ENCODE measurements around the gene KCNB1.

Gene KCNB1

DNA sequence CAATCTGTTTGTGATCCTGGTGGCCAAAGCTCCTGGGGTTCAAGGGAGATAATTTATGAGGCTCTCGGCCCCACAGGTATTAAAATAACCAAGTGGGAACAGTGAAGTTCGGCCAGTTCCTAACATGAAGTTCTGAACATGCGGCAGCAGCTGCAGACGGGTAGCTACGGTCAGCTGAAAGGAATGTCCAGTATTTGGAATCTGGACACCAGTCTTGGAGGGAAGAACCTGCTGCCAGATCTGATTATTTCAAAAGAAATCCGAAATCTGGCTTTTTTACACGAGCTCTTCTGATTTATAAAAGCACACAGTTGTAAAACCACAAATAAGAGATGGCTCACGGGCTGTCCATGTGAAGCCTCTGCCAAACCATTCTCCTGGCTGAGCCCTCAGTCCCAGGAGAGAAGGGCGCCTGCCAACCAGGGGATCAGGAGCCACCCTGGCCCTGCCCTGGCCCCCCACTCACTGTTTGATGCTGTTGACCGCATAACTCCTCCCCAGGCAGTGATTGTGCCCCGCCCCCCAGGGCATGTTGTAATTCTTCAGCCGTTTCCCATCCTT, 28.2 kb upstream of the KCNB1 start:
- Mint-ChIP-seq H3K9me3 (no peaks in the 10 kb centered on the region), H3K4me1 (peaks cover 7% of the 10 kb centered on the region), H3K27ac (no peak overlapping the region), H3K27me3 (peaks cover 33% of the 10 kb centered on the region), H3K4me3 (no peak overlapping the region), H3K36me3 (no peaks in the 10 kb centered on the region)
- ATAC-seq: no peak

DNA sequence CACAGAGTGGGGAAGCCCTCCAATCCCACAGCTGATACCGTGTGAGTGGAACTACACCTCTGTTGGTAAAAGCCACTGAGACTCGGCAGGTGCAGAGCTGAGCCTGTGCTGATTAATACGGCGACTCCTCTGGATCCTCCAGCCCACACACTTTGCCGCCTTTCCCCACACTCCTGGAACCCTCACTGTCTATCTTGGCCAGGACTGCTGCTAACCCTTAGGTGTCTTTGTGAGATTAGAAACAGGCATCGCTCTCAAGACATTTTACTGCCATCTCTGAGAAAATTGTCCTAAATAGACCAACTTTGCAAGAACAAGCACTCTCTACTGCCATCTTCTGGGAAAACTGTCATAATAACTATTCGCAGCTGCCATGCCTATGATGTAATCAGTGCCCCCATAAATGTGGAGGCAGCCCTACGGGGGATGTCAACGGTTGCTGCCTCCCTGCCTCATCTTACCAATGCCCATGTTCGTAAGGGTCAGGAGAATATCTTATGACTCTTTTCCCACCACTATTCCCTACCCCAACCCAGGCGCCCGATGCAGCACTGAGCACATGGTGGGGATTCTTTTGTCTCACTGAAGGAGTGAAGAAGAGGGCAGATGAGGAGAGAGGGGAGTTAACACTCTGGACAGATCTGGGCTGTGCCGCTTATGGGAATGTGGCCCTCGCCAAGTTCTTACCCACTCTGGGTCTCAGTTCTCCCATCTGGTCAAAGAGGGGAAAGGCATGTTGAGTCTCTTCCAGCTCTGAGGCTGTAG, 26.1 kb upstream of the KCNB1 start:
- peak; percentile 50 for ATAC-seq
- no peak overlapping the region for H3K4me3 Mint-ChIP-seq
- no peak overlapping the region for H3K27ac Mint-ChIP-seq
- no peaks in the 10 kb centered on the region for H3K9me3 Mint-ChIP-seq
- H3K36me3 Mint-ChIP-seq: no peaks in the 10 kb centered on the region
- H3K4me1 Mint-ChIP-seq: peaks cover 7% of the 10 kb centered on the region
- peaks cover 48% of the 10 kb centered on the region for H3K27me3 Mint-ChIP-seq

DNA sequence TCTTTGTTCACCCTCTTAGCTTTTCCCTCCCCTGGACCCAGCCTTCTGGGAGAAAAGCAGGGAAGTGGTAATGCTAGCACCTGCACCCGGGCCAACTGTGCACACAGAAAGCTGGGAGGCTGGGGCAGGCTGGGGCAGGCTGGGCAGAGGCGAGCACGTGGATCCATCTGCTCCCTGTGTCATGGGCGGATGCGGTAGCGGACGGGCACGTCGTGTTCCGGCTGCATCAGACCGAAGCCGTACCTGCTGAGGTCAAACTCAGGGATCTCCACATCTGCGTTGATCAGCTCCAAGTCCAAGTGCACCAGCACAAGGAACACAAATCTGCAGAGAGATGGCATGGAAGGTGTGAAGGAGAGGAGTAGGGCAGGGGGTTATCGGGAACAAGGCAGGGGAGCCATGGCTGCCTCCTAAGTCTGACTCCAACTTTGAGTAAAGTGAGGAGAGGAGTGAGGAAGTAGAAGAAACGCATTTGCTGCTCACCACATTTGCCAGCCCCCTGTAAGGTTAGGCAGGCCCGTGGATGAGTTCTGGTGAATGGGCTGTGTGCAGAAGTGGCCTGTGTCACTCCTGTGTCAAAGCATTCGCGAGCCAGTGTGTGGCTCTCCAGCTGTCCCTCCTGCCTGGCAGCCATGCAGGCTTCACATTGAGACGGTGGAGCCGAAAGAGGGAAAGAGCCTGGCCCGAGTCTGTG, 25.4 kb upstream of the KCNB1 start:
- Mint-ChIP-seq H3K4me1 (peaks cover 7% of the 10 kb centered on the region), H3K9me3 (no peaks in the 10 kb centered on the region), H3K27me3 (peaks cover 53% of the 10 kb centered on the region), H3K36me3 (no peaks in the 10 kb centered on the region), H3K27ac (no peak overlapping the region), H3K4me3 (no peak overlapping the region)
- ATAC-seq: no peak

DNA sequence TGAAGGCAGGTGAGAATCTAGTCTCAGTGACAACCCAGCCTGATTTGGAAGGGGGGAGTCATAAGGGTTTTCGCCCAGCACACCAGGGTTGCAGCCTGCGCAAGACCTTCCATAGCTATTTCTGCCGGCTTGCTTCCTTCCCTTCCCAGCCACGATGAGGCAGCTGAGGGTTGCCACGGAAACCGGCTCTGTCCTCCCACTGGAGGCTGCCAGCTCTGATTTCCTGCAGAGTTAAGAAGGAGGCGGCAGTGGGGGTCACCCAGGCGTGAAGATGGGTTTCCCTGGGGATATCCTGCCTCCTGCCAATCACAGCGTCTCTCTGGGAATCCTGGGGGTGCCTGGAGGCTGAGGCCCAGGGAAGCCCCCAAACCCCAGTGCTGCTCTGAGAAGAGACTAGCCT, 23.1 kb upstream of the KCNB1 start:
- Mint-ChIP-seq H3K27me3 (peaks cover 53% of the 10 kb centered on the region), H3K27ac (no peak overlapping the region), H3K4me1 (peaks cover 7% of the 10 kb centered on the region), H3K4me3 (no peak overlapping the region), H3K36me3 (no peaks in the 10 kb centered on the region), H3K9me3 (no peaks in the 10 kb centered on the region)
- ATAC-seq: no peak

DNA sequence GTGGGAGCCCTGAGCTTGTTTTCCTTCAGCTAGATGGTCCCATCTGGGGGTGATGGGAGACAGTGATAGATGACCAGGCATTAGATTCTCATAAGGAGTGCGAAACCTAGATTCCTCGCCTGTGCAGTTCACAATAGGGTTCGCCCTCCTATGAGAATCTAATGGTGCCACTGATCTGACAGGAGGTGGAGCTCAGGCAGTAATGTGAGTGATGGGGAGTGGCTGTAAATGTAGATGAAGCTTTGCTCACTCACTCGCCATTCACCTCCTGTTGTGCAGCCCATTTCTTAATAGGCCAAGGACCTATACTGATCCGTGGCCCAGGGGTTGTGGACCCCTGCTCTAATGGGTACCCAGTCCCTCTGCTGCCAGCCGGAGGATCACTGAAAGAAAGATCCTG, 20.7 kb upstream of the KCNB1 start:
- H3K27ac Mint-ChIP-seq: no peak overlapping the region
- peaks cover 1% of the 10 kb centered on the region for H3K9me3 Mint-ChIP-seq
- H3K36me3 Mint-ChIP-seq: no peaks in the 10 kb centered on the region
- H3K4me1 Mint-ChIP-seq: peaks cover 1% of the 10 kb centered on the region
- ATAC-seq: no peak
- peaks cover 44% of the 10 kb centered on the region for H3K27me3 Mint-ChIP-seq
- no peak overlapping the region for H3K4me3 Mint-ChIP-seq

DNA sequence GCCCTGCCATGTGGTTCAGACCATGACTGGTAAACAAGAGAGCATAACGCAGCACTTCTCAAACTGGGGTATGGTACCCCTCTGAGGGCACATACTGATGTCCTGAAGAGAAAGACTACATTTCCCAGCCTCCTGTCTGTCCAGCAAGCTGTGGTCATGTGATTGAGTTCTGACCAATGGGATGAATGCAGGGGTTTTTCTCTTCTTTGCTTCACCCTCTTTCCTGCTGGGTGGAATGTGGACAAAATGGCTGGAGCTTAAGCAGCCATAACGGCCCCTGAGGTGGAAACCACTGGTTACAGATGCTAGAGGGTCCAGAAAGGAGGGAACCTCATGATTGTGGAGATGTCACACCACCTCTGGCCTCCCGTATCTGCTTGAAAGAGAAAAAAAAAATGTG, 19.4 kb upstream of the KCNB1 start:
- Mint-ChIP-seq H3K27me3 (peaks cover 37% of the 10 kb centered on the region), H3K4me3 (no peak overlapping the region), H3K9me3 (peaks cover 3% of the 10 kb centered on the region), H3K27ac (no peak overlapping the region), H3K4me1 (no peaks in the 10 kb centered on the region), H3K36me3 (no peaks in the 10 kb centered on the region)
- no peak for ATAC-seq

DNA sequence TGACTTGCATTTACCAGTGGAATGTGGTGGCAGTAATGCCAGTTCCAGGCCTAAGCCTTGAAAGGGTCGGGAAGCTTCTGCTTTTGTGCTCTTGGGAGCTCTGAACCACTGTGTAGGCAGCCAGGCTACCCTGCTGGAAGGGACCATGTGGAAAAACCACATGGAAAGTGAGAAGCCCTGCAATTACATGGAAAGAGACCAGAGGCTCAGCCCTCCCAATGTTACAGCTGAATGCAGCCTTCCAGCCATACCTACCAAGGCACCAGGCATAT, 14.9 kb upstream of the KCNB1 start:
- Mint-ChIP-seq H3K27ac (no peak overlapping the region), H3K9me3 (peaks cover 3% of the 10 kb centered on the region)

DNA sequence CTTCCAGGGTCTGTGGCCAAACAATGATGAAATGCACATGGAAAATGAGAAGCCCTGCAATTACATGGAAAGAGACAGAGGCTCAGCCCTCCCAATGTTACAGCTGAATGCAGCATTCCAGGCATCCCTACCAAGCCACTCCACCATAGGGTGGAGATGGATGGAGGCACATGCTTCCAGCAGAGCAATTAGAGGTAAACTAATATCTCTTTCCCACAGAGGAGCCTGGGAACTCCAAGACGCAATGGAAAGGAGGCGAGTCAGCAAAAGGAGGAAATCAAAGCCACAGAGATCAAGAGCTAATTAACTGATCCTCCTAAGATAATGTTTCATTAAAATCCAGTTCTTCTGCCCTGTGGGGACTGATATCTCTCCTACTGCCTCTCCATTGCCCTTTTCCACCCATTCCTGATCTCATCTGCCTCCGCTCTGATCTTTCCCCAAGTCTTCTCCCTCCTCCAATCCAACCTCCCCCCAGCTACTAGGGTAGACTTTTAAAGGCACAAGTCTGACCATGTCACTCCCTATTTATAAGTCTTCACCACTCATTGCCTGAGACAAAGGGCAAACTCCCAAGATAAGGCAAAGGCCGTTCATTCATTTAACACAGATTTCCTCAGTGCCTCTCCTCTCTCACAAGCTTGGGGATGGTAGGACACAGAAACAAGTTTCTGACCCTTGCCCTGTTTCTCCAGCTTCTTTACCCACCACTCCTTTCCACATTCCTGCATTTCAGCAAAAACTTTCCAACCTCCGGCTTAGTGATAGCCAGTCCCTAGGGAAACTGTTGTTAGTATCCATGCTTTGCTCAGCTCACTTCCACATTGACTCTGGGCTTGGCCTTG, 14.3 kb upstream of the KCNB1 start:
- Mint-ChIP-seq H3K36me3 (no peaks in the 10 kb centered on the region), H3K27me3 (peaks cover 21% of the 10 kb centered on the region), H3K4me1 (no peaks in the 10 kb centered on the region), H3K9me3 (peaks cover 3% of the 10 kb centered on the region), H3K27ac (no peak overlapping the region), H3K4me3 (no peak overlapping the region)
- no peak for ATAC-seq

More for the DNA sequence above, 14.9 kb upstream of the KCNB1 start:
- peaks cover 20% of the 10 kb centered on the region for H3K27me3 Mint-ChIP-seq
- no peak for ATAC-seq
- no peak overlapping the region for H3K4me3 Mint-ChIP-seq
- H3K4me1 Mint-ChIP-seq: no peaks in the 10 kb centered on the region
- H3K36me3 Mint-ChIP-seq: no peaks in the 10 kb centered on the region

DNA sequence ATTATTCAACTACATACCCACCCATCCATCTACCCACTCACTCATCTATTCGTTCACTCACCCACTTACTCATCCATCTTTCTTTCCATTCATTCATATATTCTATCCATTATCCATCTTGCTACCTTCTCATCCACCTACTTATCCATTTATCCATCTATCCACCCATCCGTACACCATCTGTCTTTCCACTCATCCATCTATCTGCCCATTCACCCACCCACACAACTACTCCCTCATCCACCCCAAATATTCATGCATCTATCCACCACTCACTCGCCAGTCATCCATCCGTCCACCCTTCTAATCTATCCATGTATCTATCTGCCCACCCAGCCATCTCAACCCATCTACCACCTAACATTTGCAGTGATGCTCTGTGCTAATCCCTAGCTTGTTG, 13.6 kb upstream of the KCNB1 start:
- Mint-ChIP-seq H3K27ac (no peak overlapping the region), H3K36me3 (no peaks in the 10 kb centered on the region), H3K27me3 (peaks cover 29% of the 10 kb centered on the region), H3K9me3 (peaks cover 6% of the 10 kb centered on the region), H3K4me1 (no peaks in the 10 kb centered on the region), H3K4me3 (no peak overlapping the region)
- ATAC-seq: no peak

DNA sequence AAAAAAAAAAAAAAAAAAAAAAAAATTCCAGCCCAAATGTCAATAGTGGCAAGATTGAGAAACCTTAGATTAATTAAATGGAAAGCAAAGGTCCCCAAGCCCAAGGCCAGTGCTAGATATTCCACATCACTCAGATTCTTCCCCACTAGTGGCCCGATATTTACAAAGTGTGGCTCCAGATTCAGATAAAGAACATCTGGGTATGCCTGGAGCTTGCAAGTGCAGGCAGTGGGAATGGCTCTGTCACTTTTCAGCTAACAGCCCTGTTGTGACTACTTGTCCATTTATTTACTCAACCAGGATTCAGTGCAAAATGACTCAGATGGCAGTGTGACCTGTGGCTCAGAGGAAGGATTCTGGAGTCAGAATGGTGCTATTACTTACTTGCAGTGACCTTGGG, 8.2 kb upstream of the KCNB1 start:
- no peak for ATAC-seq
- Mint-ChIP-seq H3K9me3 (peaks cover 6% of the 10 kb centered on the region), H3K27ac (no peak overlapping the region), H3K27me3 (peaks cover 55% of the 10 kb centered on the region), H3K4me3 (no peak overlapping the region), H3K36me3 (no peaks in the 10 kb centered on the region), H3K4me1 (no peaks in the 10 kb centered on the region)

DNA sequence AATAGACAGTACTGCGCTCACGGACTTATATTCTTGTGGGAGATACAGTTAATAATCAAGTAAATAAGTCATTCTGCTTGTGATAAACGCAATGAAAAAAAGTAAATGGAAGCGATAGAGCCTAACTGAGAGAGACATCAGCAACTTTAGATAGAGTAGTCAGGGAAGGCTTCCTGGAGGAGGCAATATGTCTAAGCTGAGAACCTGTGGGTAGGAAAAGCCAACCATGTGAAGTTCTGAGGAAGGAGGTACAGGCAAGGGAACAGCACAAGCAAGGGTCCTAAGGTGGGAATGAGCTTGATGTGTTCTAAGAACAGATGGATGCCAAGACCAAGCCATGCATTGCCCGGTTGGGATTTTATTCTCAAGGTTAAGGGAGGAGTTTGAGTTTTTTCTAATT, 7.2 kb upstream of the KCNB1 start:
- Mint-ChIP-seq H3K36me3 (no peaks in the 10 kb centered on the region), H3K4me1 (no peaks in the 10 kb centered on the region), H3K27me3 (peaks cover 63% of the 10 kb centered on the region), H3K4me3 (no peak overlapping the region), H3K9me3 (peaks cover 6% of the 10 kb centered on the region), H3K27ac (no peak overlapping the region)
- ATAC-seq: no peak

DNA sequence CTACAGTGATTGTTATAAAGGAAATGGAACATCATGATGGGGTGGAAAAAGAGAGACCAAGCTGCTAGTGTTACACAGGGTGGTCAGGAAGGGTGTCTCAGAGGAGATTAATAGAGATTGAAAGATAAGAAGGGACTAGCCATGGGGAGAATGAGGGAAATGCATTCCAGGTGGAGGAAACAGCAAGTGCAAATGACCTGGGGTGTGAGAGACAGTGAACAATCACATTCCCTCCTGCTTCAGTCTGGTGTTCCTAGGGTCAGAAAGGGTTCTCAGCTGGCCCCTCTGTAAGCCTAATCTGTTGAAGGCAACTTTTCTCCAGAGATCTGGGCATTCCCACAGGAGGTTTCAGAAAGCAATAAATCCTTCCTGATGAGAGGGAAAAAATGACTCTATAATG, 3.6 kb upstream of the KCNB1 start:
- no peak for ATAC-seq
- no peak overlapping the region for H3K27ac Mint-ChIP-seq
- H3K4me1 Mint-ChIP-seq: peaks cover 14% of the 10 kb centered on the region
- H3K27me3 Mint-ChIP-seq: peaks cover 90% of the 10 kb centered on the region
- H3K36me3 Mint-ChIP-seq: no peaks in the 10 kb centered on the region
- H3K4me3 Mint-ChIP-seq: no peak overlapping the region
- peaks cover 3% of the 10 kb centered on the region for H3K9me3 Mint-ChIP-seq

DNA sequence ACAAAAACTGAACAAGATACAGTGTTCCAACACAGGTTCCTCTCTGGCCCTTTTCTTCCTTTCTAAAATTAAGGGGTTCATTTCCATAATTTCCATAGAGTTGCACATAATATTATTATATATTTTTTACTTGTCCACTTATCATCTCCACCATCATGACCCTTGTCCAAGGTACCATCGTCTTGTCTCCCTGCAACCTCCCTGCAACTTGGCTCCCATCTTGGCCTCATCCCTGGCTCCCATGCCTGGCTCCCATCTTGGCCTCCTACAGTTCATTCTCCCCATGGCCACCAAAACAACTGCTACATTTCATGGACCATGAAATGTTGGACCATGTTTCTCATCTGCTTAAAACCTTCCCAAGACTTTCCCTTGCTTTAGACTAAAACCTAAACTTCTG, 3.1 kb upstream of the KCNB1 start:
- Mint-ChIP-seq H3K4me1 (peaks cover 14% of the 10 kb centered on the region), H3K27ac (no peak overlapping the region), H3K9me3 (peaks cover 3% of the 10 kb centered on the region), H3K4me3 (no peak overlapping the region), H3K36me3 (no peaks in the 10 kb centered on the region), H3K27me3 (peaks cover 94% of the 10 kb centered on the region)
- ATAC-seq: no peak

DNA sequence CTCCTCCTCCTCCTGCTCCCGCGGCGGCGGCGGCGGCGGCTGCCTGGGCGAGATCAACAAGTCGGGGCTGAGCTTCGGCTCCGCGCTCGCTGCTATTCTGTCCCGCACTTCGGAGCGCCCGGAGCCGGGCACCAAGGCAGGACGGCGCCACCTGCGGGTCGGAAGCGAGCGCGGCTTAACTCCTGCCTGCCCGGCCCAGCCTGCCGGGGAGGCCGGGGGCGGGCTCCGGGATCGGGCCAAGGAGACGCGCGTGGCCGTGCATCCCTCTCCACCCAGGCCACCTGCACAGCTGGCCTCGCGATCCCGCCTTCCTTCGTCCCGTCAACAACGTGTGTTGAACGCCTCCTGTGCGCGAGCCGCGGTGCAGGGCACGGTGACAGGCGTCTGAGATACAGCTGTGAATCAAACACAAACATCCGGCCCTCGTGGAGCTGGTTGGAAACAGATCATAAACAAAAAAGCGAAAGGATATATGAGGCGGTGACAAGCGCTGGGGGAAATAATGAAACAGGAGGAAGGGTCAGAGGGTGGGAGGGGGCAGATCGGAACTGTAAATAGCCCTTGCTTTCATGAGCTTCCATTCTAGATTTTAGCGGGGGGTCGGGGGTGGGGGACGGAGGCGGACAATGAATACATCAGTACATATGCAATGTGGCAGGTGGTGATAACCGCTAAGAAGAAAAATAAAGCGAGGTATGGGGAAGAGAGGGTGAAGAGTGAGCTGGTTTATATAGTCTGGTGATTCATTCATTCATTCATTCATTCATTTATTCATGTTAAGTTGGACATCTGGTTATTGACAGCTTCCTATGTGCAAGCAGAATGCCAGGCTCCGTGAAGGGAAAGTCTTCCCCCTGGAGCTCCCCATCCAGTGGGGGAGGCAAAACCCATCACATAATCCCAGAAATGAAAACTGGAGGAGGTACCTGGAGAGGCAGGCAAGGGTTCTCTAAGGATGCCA, 2.0 kb upstream of the KCNB1 start:
- Mint-ChIP-seq H3K27me3 (peaks cover 96% of the 10 kb centered on the region), H3K4me1 (peaks cover 14% of the 10 kb centered on the region), H3K9me3 (no peaks in the 10 kb centered on the region), H3K27ac (no peak overlapping the region), H3K4me3 (peak overlapping the region; percentile 75), H3K36me3 (no peaks in the 10 kb centered on the region)
- ATAC-seq: peak; percentile 79
